NCI-H128 (cell line): ENCODE data around the gene KLHL26.

Source experiments
- DNase-seq: peaks from one replicate; lab custom pipeline; 2025; ENCODE audit not compliant: unreplicated experiment; lab: John Stamatoyannopoulos, UW

KLHL26 gene

DNA sequence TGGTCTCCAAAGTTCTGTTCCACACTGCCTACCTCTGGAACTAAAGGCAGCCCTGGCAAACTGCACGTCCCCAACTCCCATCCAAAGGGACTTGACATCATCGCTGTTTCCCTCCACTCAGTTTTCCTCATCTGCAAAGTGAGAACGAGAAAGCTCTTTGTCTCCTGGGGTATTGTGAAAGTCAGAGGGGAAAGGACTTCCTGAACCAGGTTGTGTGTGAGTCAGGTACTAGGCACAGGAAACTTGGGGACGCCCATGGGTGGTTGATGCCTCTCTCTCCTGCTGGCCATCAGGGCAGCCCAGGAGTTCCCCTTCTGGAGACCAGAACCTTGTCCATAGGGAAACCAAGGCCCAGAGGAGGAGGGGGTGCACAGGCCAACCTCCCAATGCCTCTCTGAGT, 35.0 kb upstream of the KLHL26 start:
- no peak for DNase-seq

DNA sequence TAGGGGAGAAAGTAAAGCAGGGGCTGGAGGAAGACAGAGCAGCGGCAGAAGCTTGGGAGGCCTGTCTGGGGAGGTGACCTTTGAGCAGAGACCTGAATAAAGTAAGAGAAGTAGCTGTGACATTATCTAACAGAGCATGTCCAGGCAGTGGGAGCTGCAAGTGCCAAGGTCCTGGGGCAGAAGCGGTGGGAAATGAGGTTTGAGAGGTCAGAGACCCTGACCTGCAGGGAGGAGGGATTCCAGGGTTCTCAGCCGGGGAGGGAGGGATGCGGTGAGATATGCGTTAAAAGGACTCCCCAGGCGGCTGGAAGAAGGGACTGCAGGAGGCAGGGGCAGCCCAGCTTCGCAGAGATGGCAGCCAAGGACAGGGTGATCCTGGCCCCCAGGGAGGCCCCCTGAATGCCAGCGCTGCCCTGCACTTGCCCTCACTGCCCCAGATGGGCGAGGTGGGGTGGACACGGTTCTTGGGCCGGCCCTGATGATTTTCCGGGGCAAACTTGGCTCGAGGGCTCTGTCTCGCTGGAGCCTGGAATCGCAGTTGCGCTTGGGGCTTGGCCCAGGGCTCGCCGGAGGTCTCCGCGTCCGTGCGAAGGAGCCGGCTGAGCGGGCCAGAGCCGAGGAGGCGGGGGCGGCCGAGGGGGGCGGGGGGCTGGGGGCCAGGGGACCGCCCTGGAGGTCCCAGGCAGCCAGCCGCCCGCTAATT, 33.4 kb upstream of the KLHL26 start:
- no peak for DNase-seq

DNA sequence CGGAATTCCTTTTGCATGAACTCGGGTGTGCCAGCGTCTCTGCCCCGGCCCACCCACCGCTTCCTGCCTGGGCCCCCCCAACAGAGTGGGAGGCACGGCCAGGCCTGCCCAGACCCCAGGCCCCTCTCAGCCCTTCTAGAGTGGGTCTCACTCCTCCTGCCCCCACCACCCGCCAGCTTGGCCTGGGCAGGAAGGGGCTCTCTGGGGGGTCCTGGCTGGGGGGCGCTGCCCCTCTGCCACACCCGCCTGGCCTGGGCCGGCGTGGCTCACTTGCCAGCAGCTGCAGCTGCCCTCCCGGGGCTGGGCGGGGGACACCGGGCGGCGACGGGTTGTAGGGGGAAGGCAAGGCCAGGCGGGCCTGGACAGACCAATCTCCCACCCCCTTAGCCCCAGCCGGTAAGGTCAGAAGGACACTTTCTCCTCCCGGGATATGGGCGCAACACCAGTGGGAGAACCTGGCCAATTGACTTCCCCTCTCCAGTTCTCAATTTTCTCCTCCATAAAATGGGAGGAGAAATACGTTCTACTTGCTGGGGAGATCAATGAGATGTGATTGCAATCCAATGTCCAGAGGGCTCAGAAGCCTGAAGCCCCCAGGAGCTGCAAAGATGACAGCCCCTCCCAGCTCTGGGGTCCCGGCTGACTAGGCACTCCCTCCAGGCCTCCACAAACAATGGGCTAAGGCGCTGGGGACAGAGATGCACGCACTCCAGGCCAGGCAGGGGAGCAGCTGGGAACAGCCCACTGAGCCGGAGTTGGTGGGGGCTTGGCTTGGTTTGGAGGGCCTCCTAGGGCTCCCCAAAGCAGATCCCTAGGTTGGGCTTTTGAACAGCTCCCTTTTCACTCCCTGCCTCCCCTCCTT, 32.6 kb upstream of the KLHL26 start:
- DNase-seq = no peak

DNA sequence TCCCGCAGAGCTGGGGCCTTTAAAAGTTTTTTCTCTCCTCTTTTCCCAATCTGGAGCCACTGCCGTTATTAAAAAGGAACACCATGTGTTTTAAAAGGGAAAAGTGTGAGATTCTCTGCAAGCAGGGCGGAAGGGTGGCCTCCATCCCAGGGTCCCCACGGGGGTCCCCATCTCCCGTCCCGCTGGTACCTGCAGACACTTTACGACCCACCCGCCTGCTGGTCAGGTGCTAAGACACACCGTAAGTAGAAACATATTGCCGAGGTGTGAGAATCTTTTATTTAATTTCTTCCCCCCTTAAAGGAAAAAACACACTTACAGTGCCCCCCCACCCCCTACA, 32.0 kb upstream of the KLHL26 start:
- no peak for DNase-seq

DNA sequence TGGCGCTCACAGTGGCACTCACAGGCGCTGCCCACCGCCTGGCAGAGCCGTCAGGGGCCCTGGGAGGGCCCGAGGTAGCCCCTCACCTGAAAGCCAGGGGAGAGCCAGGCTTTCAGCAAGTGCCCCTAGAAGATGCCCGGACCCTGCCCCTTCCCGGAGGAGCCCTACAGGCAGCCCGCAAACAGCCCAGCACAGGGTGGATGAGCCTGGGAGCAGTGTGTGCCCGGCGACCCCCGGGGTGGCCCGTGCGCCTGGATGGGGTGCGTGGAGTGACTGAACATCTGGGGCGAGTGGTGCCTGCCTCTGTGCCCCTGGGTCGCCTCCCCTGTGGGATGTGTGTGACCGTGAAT, 31.7 kb upstream of the KLHL26 start:
- DNase-seq = no peak

DNA sequence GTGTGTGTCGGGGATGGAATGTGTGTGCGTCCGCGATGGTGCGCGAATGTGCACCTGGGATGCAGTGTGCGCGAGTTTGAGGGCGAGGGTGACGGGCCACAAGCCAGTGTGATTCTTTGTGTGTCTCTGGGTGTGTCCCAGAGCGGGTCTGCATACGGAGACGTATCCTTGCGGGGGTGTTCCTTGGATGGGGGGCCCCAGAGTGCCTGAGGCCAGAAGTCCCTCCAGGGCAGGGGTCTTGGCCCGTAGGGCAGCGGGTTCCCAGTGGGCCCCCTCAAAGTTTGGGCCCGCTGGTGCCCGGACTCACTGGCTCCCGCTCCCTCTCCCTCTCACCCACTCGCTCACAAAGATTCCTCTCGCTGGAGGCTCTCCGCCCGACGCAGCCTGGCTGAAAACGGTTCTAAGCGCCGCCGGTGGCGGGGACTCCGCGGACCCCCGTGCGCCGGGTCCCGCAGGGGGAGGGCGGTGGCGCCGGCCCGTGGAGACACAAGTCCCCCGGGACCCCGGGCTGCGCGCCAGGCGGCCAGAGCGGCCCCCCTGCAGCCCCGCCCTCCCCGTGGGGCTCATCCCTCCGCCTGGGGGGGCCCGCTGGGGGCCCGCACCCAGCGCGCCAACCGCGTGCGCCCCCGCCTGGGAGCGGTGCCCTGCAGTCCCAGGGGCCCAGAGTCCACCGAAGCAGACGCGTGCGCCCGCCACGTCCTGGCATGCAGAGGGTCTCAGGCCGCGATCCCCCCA, 31.1 kb upstream of the KLHL26 start:
- DNase-seq = no peak

DNA sequence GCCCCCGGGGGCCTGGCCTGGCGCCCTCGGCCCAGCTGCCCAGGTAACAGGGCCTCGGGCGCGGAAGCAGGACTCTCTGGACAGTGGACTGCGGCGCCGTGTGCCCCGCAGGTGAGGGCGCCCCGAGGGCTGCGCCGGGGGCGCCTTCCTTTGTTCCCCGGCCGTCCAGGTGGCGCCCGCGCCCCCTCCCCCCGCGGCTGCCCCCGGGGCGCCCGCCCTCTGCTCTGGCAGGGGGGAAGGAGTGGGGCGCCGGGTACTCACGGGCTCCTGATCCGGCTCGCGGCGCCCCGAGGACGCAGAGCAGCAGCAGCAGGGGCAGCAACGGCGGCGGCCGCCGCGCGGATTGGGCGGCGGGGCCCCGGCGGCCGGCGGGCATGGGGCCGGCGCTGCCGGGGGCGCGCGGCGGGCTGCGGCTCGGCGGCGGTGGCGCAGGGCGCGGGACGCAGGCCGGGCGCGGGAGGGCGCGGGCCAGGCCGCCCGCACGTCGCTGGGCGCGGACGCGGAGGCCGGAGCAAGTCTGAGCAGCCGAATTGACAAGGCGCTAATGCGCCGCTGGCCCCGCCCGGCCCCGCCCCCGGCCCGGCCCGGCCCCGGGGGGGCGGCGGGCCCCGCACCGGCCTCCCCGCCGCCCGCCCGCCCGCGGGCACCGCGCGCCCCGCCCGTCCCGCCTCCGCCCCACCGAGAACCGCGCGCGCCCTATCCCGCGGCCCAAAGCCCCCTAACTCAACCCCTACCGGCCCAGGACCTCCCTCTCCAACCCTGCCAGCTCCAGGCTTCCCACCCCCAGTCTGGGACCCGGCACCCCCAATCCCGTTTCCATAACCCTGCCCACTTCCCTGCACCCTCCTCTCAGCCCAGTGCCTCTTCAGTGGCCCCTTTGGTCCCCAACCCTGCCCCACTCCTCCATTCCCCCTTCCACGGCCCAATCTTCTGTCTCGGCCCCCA, 30.3 kb upstream of the KLHL26 start, which contains the start of gene CRLF1:
Gene CRLF1, minus strand, starts transcription at position 519 of the 945 bp plus-strand sequence. Its CDS starts 143 bp downstream, at position 376.
- DNase-seq = no peak

DNA sequence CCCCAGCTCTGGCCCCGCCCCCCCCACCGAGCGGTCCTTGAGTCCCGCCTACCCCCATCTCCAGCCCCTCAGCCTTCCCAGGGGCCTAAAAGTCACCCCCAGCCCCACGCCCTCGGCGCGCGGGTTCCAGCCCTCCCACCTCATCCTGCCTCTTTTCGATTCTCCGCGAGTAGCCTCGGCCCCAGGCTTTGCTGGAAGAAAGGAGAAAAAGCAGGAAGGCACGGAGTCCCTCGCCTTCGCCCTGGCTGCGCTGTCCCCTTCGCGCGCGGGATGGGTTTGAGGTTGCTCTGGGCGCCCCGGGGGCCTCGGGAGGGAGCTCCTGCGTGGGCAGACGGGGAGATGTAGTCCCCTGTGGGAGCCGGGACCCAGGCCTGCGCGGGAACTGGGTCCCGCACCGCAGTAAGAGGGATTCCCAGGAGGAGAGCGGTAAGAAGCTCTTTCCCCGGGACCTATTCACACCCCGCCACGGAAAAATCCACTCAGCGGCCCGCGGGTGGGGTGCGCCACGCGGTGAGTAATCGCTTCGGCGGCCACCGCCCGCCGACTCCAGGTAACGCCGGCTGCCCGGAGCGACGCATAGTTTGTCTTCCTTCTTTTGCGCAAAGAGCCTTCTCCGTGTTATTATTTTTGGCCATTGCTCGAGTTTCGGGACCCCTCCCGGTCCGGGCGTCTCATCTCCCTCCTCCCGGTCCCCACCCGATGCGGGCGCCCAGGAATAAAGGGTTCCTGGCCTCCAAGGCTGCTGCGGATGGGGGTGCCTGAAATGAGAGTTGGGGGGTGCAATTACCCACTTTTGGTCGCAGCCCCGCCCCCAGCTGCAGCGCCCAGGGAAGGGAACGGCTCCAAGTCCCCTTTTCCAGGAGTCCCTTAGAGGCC, 29.4 kb upstream of the KLHL26 start:
- DNase-seq = no peak

DNA sequence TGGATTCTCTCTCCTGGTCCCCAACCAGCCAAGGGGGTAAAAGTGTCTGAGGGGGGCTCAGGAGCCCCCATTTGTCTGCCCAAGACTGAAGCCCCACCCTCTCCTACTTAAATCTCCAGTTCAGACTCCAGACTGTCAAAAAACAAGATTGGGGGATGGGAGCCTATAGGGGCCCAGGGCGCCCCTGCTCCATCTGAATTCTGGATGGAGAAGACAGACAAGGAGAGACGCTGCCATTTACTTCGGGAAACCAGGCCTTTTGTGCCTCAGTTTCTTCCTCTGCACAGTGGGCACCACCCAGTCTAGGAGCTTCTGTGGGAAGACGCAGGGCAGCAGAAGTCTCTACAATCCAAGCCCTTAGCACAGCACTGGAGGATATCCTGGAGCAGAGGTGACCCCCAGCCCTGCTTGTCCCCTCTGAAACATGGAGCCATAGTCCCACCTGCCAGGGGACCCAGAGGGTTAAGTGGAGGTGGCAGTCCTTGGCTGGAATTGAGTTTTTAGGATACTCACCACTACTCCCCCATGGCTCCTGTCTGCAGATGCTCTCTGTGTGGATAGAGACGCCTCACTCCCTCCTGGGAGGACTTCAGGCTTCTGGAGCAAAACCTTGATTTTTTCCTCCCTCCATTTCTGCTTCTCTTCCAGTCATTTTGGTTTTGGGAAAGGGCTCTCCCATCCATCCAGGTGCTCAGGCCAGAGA, 28.6 kb upstream of the KLHL26 start:
- no peak for DNase-seq

DNA sequence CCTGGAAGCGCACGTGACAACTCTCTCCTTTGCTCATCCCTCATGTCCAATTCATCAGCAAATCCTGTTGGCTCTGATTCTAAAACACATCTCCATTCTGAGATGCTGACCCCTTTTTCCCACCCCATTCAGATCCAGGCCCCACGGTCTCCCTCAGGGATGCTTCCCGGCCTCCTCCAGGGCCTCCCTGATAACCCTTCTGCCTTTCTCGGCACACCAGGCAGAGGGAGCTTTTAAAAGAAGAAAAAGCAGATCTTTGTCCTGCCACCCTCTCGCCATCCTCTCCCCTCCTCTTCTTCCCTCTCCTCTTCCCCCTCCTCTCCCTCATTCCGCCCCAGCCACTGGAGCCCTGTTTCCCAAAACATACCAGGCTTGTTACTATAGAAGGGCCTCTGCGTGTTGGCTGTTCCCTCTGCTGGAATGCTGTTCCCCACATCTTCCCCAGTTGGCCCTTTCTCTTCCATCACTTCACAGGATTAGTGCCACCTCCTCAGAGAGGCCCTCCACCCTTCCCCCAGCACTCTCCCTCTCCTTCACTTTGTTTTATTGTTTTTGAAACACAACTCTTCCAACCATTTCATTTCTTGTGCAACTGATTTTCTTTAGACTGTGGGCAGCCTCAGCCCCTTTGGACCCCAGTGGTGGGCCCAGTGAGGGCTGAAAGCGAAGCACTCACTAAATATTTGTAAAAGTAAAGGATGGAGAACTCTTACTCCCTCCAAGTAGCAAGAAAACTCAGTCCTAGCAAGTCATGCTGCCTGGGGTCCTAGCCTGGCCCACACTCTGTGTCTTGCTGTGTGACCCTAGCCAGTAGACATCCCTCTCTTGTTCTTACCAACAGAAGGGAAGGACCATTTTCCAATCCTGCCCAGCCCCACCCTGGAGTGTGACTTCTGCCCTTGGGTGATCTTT, 27.8 kb upstream of the KLHL26 start:
- DNase-seq = no peak

DNA sequence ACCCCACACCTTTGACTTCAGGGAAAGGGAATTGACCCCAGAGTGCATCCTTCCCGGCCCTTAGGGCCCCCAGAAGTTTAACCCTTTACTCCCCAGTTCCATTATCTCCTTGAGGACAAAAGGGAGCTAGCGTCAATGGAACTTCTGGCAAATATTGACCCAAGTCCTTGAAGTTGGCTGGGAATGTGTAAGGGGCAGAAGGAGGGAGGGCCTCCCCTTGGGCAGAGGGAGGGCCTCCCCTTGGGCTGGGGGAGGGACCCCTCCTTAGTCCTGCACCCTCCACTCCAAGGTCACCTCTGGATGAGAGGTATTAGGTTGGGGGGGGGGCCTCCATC, 27.1 kb upstream of the KLHL26 start:
- no peak for DNase-seq

DNA sequence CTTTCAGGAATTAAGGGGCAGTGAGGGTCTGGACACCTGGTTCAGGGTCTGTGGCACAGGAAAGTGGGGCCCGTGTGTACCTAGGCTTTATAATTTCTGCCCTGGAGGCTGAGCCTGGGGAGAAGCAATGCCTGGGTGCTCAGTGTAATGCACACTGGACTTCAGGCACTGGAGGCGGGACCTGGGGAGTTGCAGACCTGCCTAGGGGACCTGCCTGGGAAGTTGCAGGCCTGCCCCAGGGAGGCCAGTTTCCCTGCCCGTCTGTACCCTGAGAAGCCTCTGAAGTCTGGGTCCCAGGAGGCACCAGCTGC, 26.6 kb upstream of the KLHL26 start:
- no peak for DNase-seq

DNA sequence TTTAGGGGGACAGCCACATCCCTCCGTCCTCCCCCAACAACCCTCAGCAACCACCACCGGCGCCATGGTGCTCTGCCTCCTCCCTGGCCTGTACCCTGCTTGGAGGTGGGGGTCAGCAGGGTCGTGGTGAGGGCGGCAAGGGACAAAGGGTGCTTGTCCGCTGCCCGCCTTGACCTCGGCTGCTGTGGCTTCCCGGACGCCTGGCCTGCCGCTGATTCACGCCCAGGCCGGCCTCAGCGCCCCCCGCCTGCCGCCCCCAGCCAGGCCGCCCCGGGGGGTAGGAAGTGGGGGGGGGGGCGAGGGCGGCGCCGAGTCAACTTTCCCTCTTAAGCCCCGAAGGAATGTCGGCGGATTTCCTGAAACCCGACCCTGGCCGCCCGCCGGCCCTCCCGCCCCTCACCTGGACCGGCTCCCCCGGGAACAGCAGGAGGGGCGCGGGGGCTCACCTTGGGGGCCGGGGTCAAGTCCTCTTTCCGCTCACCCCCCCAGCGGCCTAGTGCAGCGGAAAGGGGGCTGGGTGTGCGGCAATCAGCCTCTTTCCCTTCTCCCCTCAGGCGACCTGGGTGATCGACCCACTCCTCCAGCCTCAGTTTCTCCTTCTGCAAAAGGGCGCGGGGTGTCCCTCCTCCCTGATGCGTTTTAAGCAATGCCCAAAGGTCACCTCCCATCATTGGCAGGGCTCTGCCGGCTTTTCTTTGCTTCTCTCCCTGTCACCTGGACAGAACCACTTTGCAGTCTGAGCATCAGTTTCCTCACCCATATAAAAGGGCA, 26.1 kb upstream of the KLHL26 start:
- no peak for DNase-seq

DNA sequence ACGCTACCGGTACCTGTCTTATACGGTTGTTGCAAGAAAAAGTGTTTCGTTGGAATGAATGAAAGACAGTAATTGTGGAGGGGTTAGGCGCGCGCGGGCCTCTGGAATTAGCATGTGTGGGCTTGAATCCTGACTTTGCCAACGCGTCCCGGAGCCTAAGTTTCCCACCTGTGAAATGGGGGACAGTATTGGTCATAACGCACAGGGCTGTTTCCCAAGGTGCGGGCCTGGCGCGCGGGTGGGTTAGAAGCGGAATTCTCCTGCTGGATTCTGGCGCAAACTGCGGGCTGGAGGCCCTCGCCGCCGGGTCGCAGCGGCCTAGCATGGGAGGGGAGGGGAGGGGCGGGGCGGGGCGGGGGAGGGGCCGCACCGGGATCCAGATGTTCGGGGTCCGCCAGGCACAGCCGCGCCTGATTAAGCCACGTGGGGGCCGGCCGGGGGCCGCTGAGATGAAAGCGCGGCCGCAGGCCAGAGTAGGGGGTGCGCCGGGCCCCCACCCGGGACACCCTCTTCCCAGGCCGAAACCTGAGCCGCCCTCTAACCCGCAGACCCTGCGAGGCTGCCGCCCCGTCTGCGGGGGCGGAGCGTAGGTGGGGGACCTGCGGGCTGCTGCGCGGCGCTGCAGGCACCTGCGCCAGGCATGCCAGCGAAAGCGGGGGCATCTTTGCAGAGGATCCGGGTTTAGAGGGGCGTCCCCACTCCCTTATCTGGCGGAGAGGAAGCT, 25.3 kb upstream of the KLHL26 start:
- DNase-seq = no peak

DNA sequence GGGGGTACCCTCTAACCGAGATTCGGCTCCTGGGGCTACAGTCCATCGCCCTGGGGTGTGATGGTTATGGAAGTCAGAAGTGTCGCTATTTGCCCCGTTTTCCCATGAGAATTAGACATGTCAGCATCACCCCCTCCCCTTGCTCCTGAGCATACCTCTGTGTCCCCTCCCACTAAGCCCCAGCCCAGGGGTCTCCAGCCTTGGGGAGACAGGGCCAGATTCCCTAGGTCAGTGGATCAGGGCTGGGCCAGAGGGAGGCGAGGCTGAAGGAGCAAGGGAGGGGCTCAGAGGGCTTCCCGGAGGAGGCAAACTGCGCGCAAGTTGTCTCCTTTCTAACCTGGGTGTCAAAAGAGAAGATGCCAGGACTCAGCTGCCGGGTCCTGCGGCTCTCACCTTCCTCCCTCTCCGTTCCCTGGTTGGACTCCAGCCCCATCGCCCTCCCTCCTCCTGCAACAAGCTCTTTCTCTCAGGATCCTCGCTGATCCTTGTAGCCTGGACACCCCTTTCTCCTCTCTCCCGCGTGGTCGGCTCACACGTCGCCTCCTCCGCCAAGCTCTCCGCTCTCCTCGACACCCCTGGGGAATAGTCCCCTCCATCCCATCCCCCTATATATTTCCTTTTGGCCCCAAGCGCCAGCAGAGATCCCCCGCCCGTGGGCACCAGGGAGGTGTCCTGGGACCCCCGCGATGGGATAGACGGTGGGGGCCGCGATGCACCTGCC, 24.6 kb upstream of the KLHL26 start:
- no peak for DNase-seq

DNA sequence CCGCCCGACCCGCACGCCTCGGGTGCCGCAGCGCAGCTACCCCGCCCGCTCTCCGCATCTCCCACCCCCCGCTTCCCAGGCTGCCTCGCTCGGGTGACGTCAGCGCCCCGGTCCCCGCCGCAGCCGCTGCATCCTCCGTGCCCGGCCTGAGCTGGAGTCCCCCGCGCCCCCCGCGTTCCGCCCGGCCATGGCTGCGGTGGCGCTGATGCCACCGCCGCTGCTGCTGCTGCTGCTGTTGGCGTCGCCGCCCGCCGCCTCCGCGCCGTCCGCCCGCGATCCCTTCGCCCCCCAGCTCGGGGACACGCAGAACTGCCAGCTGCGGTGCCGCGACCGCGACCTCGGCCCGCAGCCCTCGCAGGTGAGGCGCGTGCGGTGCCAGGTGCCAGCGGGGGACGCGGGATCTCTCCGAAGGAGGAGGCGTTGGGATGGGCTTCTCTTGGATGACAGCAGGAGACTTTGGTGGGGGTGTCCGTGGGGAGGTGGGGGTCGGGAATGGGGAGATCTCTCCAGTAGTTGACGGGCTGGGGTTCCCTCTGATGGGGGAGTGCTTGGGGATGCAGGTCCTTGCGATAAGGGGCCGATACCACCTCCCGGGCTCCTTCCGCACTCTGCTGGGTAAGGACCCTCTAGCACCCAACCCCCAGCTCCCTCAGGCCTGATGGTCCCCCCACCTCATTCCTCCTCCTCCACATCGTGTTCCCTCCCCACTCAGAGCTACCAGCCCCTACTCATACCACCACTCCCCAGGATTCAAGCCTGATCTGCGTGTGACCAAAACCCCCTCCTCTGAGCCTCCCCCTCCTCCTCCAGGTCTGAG, 23.8 kb upstream of the KLHL26 start, which contains the start of gene TMEM59L:
Gene TMEM59L, plus strand, starts transcription at position 99 of the 817 bp plus-strand sequence. Its CDS starts 89 bp downstream, at position 188.
- no peak for DNase-seq
